Neural cell (in vitro differentiated cells): ENCODE measurements around the gene C1orf21. TPM values are rescaled to one million over a fixed set of nuclear protein-coding genes. Genes with fewer than 3 reads are reported as not detected.

Experiments
- H2AFZ ChIP-seq: fragments of 200-600, 300-800 bp; sonication (generic), shearing (Covaris generic); 2 replicates; pipeline ENCODE4 v1.6.0; 2014; ENCODE audit warnings: low read depth, mild to moderate bottlenecking, antibody characterized with exemption, low read length, moderate library complexity
- H3F3A ChIP-seq: fragments of 200-600 bp; shearing (Covaris generic); 2 replicates; pipeline ENCODE4 v1.6.1; 2016; ENCODE audit warnings: mild to moderate bottlenecking, moderate library complexity, mixed read lengths, antibody characterized with exemption, low read length; ENCODE audit not compliant: insufficient read depth, poor library complexity, severe bottlenecking
- H3K27ac ChIP-seq: fragments of 200-600, 300-800 bp; sonication (generic), shearing (Covaris generic); 2 replicates; pipeline ENCODE4 v1.5.1; 2014; ENCODE audit warnings: mild to moderate bottlenecking, low read length, moderate library complexity
- H3K27me3 ChIP-seq: fragments of 300-800, 200-600 bp; sonication (generic), shearing (Covaris generic); 2 replicates; pipeline ENCODE4 v1.6.0; 2014; ENCODE audit warnings: mild to moderate bottlenecking, low read depth, low read length, moderate library complexity; ENCODE audit not compliant: insufficient read depth
- H3K36me3 ChIP-seq: fragments of 300-800, 200-600 bp; sonication (generic), shearing (Covaris generic); 2 replicates; pipeline ENCODE4 v1.5.1; 2014; ENCODE audit warnings: mild to moderate bottlenecking, antibody characterized with exemption, low read length, moderate library complexity; ENCODE audit not compliant: insufficient read depth
- H3K4me2 ChIP-seq: fragments of 300-800, 200-600 bp; sonication (generic), shearing (Covaris generic); 2 replicates; pipeline ENCODE4 v1.6.0; 2014; ENCODE audit warnings: mild to moderate bottlenecking, low read length
- H3K4me3 ChIP-seq: fragments of 300-800, 200-600 bp; sonication (generic), shearing (Covaris generic); 2 replicates; pipeline ENCODE4 v1.5.1; 2014; ENCODE audit warnings: mild to moderate bottlenecking, low read length, moderate library complexity
- H3K79me2 ChIP-seq: fragments of 200-600 bp; shearing (Covaris generic); replicated peaks from 2 replicates; pipeline ENCODE4 v1.6.0; 2014; ENCODE audit warnings: mild to moderate bottlenecking, low read length, moderate library complexity; ENCODE audit not compliant: insufficient read depth
- H3K9ac ChIP-seq: fragments of 300-800, 200-600 bp; sonication (generic), shearing (Covaris generic); 2 replicates; pipeline ENCODE4 v1.6.1; 2016; ENCODE audit warnings: mild to moderate bottlenecking, low read length, mixed read lengths
- H3K9me2 ChIP-seq: fragments of 200-600 bp; shearing (Covaris generic); 2 replicates; pipeline ENCODE4 v1.6.1; 2016; ENCODE audit warnings: mild to moderate bottlenecking, low read length, mixed read lengths; ENCODE audit not compliant: insufficient read depth
- H3K9me3 ChIP-seq: fragments of 200-600, 300-800 bp; sonication (generic), shearing (Covaris generic); 2 replicates; pipeline ENCODE4 v1.6.1; 2016; ENCODE audit warnings: mild to moderate bottlenecking, mixed run types, low read length, moderate library complexity, mixed read lengths
- H4K20me1 ChIP-seq: fragments of 200-600 bp; shearing (Covaris generic); 2 replicates; pipeline ENCODE4 v1.6.1; 2016; ENCODE audit warnings: mild to moderate bottlenecking, mixed run types; ENCODE audit not compliant: insufficient read depth
- EP300 ChIP-seq: fragments of 450-650 bp; conservative IDR thresholded peaks from 2 replicates; pipeline ENCODE4 v1.6.1; 2014; ENCODE audit warnings: antibody characterized with exemption, mild to moderate bottlenecking, moderate library complexity; ENCODE audit not compliant: poor library complexity, severe bottlenecking
- EZH2 ChIP-seq: fragments of 200-600, 300-800 bp; shearing (Covaris generic), sonication (generic); IDR thresholded peaks from 2 replicates; pipeline ENCODE4 v1.6.1; 2014; ENCODE audit warnings: antibody characterized with exemption, low read length, borderline replicate concordance, mild to moderate bottlenecking; ENCODE audit not compliant: insufficient read depth, poor library complexity, severe bottlenecking
- MXI1 ChIP-seq: fragments of 450-650 bp; conservative IDR thresholded peaks from 2 replicates; pipeline ENCODE4 v1.6.1; 2014; ENCODE audit warnings: antibody characterized with exemption, mild to moderate bottlenecking; ENCODE audit not compliant: poor library complexity, severe bottlenecking
- POLR2AphosphoS5 ChIP-seq: IDR thresholded peaks from 2 replicates; pipeline ENCODE4 v1.6.1; 2012
- RAD21 ChIP-seq: fragments of 450-650 bp; conservative IDR thresholded peaks from 2 replicates; pipeline ENCODE4 v1.6.1; 2014; ENCODE audit warnings: antibody characterized with exemption, mild to moderate bottlenecking, moderate library complexity
- SMC3 ChIP-seq: fragments of 450-650 bp; conservative IDR thresholded peaks from 2 replicates; pipeline ENCODE4 v1.6.1; 2014; ENCODE audit warnings: antibody characterized with exemption, mild to moderate bottlenecking, moderate library complexity; ENCODE audit not compliant: poor library complexity
- TAF1 ChIP-seq: IDR thresholded peaks from 2 replicates; pipeline ENCODE4 v1.6.1; 2012; ENCODE audit warnings: low read depth
- polyA plus RNA-seq: library from polyadenylated mRNA; depleted of rRNA; stranded (reverse); fragments of >200 nt; gene quantifications from 2 replicates; pipeline ENCODE4 v1.2.3, GENCODE V29; 2014
- TF ChIP-seq, protein P1 (sequence below): IDR thresholded peaks from 2 replicates; pipeline ENCODE4 v1.6.1; 2012; ENCODE audit warnings: borderline replicate concordance
- TF ChIP-seq, protein P2 (sequence below): fragments of 450-650 bp; IDR thresholded peaks from 2 replicates; pipeline ENCODE4 v1.5.1; 2014; ENCODE audit warnings: antibody characterized with exemption, mild to moderate bottlenecking, moderate library complexity; ENCODE audit not compliant: poor library complexity, severe bottlenecking

The C1orf21 gene
- polyA plus RNA-seq, 1 donor from 2014 or later, result 21.1 TPM

DNA sequence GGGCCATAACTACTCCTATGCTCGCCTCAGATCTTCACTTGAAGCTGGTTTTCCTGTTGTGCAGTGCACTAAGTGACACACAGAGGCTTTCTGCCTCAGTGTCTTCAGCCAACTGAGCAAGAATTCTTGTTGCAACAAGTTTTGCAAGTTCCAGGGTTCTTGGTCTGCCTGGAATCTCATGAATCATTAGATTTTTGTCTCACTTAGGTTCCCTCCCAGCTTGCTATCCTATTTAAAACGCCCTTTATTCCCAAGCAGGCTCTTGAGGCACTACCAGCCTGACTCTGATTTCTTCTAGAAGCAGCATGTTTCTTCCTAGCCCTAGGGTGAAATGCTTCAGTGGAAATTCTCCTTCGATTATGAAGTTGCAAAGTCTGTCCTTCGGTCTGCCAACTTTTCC is 158.8 kb downstream of the C1orf21 start:
- Histone ChIP-seq H3F3A (no peaks in the 10 kb centered on the region), H3K27ac (no peak overlapping the region), H2AFZ (no peak overlapping the region), H4K20me1 (no peaks in the 10 kb centered on the region), H3K36me3 (no peaks in the 10 kb centered on the region), H3K9me3 (no peaks in the 10 kb centered on the region), H3K4me2 (no peak overlapping the region), H3K4me3 (no peak overlapping the region), H3K9me2 (no peaks in the 10 kb centered on the region), H3K27me3 (no peaks in the 10 kb centered on the region), H3K79me2 (no peaks in the 10 kb centered on the region), H3K9ac (no peak overlapping the region)
- no peak for TF ChIP-seq POLR2AphosphoS5
- TF ChIP-seq, protein P1, sequence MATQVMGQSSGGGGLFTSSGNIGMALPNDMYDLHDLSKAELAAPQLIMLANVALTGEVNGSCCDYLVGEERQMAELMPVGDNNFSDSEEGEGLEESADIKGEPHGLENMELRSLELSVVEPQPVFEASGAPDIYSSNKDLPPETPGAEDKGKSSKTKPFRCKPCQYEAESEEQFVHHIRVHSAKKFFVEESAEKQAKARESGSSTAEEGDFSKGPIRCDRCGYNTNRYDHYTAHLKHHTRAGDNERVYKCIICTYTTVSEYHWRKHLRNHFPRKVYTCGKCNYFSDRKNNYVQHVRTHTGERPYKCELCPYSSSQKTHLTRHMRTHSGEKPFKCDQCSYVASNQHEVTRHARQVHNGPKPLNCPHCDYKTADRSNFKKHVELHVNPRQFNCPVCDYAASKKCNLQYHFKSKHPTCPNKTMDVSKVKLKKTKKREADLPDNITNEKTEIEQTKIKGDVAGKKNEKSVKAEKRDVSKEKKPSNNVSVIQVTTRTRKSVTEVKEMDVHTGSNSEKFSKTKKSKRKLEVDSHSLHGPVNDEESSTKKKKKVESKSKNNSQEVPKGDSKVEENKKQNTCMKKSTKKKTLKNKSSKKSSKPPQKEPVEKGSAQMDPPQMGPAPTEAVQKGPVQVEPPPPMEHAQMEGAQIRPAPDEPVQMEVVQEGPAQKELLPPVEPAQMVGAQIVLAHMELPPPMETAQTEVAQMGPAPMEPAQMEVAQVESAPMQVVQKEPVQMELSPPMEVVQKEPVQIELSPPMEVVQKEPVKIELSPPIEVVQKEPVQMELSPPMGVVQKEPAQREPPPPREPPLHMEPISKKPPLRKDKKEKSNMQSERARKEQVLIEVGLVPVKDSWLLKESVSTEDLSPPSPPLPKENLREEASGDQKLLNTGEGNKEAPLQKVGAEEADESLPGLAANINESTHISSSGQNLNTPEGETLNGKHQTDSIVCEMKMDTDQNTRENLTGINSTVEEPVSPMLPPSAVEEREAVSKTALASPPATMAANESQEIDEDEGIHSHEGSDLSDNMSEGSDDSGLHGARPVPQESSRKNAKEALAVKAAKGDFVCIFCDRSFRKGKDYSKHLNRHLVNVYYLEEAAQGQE, result no peak
- no peak for TF ChIP-seq EP300
- no peak for TF ChIP-seq TAF1
- no peak for TF ChIP-seq EZH2
- TF ChIP-seq RAD21, result no peak

DNA sequence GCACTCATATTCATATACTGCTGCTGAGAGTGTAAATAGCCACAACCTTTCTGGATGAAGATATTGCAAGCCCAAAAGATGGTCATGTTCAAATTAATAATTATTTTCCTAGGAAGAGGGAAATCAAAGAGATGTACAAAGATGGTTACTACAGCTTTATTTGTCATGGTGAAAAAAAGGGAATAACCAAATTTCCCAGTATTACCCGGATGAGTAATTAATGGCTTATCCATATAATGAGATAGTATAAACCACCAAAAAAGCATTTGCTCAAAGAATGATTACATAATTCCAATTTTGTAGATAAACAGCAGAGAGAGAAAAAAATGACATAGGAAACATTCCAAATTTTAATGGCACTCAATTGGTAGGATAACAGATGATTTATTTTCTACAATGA is 165.6 kb downstream of the C1orf21 start:
- no peaks in the 10 kb centered on the region for H3K79me2 ChIP-seq
- no peaks in the 10 kb centered on the region for H3K9me2 ChIP-seq
- no peaks in the 10 kb centered on the region for H3K36me3 ChIP-seq
- H2AFZ ChIP-seq, result no peak overlapping the region
- H4K20me1 ChIP-seq, result no peaks in the 10 kb centered on the region
- TF ChIP-seq MXI1 (no peak), TAF1 (no peak), EZH2 (no peak), RAD21 (no peak), EP300 (no peak), POLR2AphosphoS5 (no peak), SMC3 (no peak)
- TF ChIP-seq, protein P2, sequence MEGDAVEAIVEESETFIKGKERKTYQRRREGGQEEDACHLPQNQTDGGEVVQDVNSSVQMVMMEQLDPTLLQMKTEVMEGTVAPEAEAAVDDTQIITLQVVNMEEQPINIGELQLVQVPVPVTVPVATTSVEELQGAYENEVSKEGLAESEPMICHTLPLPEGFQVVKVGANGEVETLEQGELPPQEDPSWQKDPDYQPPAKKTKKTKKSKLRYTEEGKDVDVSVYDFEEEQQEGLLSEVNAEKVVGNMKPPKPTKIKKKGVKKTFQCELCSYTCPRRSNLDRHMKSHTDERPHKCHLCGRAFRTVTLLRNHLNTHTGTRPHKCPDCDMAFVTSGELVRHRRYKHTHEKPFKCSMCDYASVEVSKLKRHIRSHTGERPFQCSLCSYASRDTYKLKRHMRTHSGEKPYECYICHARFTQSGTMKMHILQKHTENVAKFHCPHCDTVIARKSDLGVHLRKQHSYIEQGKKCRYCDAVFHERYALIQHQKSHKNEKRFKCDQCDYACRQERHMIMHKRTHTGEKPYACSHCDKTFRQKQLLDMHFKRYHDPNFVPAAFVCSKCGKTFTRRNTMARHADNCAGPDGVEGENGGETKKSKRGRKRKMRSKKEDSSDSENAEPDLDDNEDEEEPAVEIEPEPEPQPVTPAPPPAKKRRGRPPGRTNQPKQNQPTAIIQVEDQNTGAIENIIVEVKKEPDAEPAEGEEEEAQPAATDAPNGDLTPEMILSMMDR, result no peak
- TF ChIP-seq, protein P1, result no peak
- no peak overlapping the region for H3K9ac ChIP-seq
- no peak overlapping the region for H3K4me2 ChIP-seq
- no peak overlapping the region for H3K27ac ChIP-seq
- no peaks in the 10 kb centered on the region for H3K9me3 ChIP-seq
- no peak overlapping the region for H3K4me3 ChIP-seq
- no peaks in the 10 kb centered on the region for H3F3A ChIP-seq
- no peaks in the 10 kb centered on the region for H3K27me3 ChIP-seq
